Activated naive CD4-positive, alpha-beta T cell (primary cell): ENCODE measurements around the gene GPX3.

Source experiments
- DNase-seq, 4 experiments: peaks; one replicate each; lab custom pipeline; 2025; lab: John Stamatoyannopoulos, UW

GPX3 gene

DNA sequence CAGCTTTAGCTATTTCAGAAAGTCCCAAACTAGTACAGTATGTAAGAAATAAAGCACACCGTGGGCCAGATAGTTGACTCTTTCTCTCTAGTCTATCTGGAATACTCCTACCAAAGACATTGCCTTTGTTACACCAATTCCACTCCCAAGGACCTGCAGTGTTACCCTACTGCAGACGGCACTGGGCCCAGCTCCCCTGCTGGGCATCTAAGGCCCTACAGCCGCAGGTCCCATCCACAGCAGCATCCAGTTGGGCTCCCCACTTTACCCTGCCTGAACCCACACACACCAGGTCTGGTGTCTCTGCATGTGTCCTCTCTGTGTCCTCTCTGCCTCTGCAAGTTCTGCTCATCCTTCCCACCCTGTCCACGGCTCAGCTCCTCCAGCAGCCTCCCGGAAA lies 37.9 kb downstream of the GPX3 start:
- no peak for DNase-seq

DNA sequence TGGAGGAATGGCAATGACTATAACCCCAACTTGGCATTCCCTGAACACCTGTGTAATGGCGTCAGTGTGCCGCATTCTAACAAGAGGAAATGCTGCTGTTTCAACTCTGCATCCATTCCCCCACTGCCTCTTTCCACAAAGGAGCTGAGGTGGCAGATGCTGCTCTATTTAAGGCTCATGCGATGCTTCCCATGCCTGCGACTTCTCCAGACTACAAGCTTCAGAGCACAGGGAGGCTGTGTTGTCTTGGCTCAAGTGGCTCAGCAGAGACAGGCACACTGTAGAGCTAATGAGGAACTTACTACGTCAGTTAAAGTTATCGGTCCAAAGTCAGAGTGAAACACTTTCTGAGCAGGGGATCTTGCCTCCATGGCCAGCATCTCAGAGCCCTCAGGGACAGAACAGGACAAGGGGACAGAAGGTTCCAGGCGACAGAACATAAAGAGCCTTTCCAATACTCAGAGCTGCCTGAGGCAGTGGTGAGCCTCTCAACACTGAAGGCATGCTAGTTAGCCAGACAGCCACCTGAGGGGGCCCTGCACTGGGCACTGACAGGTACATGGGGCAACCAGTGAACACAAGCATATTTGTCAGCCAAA lies 38.6 kb downstream of the GPX3 start:
- no peak for DNase-seq

DNA sequence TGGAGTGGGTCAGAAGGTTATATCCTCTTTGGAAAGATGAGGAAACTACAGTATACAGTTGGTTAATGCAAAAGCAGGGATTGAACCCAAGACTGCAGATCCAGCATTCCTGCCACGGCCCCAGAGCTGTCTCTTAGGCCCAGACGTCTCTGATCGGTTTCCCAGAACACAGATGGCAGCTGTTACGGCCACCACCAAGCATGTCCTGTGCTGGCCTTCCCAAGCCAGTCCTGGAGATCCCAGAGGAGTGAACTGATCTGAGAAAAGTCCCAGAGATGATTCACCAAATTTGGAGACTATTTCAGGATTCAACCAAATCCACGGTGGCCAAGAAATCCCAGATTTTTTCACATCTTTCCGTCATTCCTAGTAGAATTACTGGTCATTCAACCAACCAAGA lies 40.4 kb downstream of the GPX3 start:
- DNase-seq = no peak

DNA sequence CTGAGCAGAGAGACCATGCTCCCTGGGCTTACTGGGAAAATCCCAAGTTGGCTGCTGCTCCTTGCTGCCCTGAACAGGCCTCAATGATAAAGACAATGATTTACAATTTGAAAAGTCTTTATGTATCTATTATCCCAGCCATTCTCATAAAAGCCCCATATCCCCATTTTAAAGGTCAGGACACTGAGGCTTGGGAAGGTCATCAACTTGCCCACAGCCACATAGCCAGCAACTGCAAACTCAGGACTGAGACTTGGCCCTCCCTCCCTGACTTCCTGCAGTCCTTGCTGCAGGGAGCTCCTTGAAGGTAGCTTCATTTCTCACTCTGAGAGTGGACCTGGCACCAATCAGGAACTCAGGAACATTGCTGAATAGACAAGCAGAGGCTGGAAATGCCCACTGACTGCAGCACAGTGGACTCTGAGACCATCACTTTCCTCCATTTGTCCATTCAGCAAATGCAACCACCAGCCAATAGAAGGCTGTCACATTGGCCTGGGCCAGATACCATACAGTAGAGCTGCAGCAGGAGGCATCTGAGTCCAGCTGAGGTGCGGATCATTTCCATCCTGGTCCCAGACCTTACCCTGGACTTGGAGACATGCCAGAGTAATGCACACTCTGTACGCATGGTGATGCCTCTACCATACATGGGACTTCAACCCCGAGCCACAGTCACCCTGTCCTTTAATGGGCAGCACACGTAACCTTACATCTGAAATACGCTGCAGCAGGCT lies 42.2 kb downstream of the GPX3 start:
- no peak for DNase-seq

DNA sequence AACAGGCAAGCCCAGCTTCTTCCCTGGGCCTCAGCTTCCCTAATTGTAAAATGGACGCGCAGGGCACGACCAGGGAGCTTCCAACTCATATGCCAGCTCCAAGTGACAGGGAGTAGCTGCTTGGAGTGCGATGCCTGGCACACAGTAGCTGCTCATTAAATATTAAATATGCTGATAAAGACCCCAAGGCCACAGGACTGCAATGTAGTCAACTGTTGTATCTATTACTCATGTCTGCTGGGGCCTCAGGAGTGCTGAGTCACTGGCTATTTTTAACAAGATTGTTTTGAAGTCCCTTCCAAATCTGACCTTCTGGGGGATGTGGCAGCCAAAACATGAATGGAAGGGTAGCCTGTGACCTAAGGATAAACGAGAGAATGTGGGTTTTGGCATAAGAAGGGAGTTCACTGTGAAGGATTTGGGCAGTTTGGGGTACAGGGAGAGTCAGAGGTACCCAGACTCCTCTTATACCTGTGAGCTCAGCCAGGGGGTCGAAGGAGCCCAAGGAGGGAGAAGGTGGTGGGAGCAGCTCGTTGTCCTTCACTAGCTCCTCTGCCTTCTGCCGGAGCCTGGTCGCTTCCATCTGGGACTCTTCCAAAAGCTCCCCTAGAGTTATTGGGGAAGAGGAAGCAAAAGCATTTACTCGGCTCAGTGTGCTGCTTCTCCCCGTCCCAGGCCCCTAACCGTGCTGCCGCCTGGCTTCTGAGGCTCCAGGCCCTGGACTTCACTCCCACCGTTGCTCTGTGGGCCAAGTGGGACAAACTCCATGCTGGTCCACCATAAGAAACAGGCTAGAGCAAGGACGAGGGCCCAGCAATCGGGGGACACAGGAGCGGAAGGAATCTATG lies 43.0 kb downstream of the GPX3 start:
- no peak for DNase-seq

DNA sequence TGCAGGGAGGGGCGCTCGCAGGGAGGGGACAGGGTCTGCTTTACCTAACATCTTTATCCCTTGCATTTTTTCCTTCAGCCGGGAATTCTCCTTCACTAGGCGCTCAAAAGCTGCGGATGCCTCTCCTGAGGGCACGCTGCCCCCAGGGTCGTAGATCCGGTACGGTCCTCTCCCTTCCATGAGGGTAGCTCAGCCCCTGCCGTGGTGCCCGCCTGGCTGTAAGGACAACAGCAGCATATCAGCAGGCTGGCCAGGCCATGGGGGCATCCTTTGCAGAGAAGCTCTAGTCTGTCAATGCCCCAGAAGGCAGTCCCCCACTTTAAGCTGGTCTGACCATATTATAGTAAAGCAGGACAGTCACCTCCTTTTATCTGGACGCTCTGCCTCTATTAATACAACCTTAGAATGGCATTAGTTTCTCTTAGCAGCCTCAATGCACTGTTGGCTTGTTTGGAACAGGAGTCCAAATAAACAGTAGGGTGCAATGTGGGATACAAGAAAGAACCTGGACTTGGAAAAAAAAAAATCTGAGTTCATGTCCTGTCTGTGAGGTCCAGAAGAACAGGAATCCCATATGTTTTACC lies 44.6 kb downstream of the GPX3 start:
- no peak for DNase-seq

DNA sequence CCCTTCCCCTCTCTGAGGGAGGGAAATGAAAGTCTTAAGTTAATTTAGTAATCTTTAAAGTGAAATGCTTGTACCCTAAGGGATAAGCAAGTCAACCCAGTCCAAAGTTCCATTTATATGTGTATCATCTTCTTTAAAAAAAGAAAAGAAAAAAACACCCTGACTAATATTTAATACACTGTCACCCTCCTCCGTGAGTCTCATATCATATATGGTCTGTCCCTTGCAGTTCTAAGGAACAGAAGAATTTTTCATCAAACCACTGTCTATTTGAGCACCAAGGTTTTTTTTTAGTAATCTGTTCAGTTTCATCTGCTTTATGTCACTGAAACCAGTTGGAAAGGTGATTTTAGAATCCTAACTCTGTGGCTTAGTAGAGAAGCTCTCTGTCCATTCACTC lies 45.2 kb downstream of the GPX3 start:
- no peak for DNase-seq

DNA sequence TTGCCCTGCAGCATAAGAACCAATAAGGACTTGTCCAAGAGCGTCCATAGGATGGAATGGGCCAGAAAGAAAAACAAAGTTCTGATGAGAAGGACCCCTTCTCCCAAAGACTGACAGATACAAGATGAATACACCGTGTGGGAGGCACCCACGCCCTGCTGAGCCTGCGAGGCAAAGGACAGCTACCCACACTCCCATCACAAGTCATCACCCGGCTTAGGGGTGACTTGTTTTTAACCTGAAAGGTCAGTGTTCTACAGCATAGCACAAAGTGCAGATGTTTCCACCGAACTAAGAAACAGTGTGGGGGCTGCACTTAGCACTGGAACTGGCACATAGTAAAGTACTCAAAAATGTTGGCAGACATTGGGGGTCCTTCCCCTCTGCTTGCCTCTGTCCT lies 46.5 kb downstream of the GPX3 start:
- DNase-seq = no peak

DNA sequence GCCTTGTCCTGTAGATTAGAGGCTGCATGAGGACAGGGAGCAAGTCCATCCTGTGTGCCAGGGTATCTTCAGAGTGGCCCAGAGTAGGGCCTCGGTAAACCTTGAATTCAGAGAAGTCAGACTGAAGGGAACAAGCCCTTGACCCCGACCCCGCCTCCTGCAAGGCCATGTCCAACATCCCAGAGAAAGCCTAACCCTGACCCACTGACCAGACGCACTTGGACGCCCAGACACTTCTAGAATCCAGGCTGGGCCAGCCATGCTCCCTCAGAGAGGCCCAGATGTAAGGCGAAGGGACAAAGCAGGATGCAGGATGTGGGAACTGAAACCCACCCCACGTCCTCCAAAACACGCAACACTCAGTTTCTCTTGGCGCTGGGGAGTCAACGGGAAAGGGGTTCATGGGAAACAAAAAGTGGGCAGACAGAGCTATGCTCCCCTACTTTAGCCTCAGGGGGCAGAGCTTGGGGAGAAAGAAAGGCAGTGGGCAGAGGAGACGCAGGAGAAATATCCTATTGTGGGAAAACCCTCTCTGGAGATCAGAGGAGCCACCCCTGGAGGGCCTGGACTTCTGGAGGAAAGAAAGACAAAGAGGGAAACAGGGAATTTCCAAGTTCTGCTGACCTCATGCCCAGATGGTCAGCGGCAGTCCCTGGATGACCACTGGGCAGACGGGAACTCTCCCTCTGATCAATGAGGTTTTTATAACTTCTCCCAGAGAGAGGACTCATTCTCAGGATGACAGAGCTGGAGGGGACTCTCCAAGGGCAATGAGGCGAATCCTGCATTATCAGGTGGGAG lies 47.4 kb downstream of the GPX3 start:
- no peak for DNase-seq

DNA sequence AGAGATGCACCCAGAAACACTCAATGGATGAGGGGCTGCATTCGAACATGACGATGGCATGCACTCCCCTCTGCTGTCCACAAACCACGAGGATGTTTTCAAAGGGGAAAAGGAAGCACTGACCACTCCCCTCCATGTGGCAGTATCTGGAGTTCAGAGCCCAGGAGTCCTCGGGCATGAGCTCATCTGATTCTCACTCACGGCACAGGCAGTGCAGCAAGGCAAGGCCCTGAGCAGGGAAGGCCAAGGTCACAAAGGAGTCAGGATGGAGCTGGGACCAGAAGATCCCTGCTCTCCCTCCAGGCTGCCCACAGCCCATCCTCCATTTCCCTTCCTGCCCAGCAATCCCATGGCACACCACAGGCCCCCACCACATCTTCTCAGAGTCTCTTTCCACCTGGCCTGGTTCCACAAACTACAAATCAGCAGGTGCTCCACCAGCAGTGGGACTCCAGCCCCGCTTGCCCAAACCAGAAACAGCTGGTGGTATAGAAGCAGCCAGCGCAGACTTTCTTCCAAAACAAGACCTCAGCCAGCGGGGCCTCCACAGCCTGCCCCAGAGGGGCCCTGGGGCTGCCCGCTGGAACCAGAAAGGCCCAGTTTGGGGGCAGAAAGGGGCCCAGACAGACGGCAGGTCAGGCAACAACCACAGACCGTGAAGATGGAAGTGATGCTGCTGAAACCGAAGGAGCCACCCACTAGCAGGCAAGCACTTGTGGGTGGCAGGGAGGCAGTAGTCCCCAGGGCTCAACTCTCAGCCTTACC lies 48.2 kb downstream of the GPX3 start:
- no peak for DNase-seq

DNA sequence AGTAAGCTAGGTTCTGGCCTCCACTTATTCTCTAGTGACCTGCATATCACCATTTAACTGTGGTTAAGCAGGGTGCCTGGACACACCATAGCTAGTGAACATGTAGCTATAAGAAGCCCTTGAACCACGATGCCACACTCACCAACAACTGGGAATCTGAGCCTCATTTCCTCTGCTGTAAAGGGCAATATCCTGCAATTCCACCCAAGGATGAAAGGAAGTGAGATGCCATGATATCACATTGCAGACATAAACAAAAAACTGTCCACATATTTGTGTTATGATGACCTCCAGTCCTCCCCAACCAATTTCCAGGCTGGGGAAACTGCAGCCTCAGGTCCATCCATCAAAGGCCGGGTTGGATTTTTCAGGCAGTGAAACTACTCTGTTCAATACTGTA lies 50.1 kb downstream of the GPX3 start:
- no peak for DNase-seq

DNA sequence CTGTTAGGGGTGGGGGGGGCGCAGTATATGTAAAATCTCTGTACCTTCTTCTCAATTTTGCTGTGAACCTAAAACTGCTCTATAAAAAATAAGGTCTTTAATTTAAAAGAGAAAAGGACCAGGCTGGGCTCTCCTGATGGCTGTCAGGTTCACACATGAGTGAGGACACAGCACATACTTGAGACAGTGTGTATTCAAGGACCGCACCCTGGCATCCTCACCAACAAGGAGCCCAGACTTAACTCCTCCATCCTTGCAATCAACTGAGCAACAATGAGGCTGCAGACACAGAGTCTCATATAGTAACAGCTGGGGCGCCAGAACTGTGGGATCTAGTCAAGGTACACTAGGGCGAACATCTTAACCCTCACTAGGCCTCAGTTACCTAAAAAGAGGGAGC lies 50.6 kb downstream of the GPX3 start:
- DNase-seq = no peak

DNA sequence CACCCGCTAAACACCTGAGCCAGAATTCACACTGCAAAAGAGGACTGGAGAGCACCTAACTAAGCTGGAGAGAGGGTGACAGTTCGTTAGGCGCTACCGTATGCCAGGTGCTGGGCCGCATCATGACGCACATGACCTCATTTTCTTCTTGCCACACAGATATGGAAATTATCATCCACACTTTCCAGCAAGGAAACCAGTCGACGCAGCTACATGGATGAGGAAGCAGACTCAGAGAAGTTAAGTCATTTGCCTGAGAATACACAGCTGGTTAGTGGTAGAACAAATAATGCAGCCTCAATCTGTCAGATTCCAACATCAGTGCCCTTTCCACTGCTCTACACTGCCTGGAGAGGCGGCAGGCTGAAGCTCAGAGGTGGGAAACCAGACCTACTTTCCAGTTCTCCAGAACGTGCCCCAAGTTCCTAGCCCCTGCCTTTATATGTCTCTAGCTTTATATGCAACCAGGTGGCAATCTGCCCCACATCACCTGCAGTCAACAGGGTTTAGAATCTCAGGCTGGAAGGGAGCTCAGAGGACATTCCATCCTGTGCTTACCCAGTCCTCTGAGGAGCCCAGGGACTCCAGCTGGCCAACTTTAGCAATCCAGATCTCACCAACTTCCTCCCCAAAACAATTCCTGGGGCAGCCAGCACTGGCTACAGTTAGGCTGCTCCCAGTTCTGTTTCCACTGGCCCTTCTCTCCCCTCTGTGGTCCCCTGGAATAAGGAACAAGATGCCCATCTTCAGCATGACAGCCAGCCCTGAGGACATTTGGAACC lies 51.6 kb downstream of the GPX3 start:
- DNase-seq = no peak

DNA sequence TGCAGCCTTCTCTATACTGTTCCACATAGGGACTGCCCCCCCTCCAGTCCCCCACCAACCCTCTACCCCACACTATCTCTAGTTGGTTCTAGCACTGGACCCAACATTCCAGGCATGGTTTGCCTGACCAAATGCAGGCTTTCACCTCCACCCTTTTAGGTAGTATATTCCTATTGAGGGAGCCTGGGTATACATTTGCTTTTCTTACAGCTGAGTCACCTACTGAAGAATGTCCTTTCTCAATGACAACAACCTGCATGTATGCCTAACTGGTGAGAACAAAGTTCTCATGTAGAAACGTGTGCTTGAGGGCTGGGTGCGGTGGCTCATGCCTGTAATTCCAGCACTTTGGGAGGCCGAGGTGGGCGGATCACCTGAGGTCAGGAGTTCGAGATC lies 52.2 kb downstream of the GPX3 start:
- no peak for DNase-seq

DNA sequence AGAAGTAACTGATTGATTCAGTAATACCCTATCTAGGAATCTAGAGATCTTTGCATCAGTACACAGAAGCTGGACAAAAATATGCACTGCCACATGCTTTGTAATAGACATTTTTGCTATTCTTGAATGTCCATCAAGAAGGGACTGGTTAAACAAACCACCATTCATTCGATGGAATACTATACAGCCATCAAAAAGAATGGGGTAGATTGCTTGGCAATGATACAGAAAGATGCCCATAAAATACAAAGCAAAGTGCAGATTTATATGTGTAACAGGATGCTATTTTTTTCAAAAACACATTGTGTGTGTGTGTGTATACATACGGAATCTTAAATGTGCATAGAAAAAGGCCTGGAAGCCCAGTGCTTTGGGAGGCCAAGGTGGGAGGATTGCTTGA lies 52.9 kb downstream of the GPX3 start:
- no peak for DNase-seq

DNA sequence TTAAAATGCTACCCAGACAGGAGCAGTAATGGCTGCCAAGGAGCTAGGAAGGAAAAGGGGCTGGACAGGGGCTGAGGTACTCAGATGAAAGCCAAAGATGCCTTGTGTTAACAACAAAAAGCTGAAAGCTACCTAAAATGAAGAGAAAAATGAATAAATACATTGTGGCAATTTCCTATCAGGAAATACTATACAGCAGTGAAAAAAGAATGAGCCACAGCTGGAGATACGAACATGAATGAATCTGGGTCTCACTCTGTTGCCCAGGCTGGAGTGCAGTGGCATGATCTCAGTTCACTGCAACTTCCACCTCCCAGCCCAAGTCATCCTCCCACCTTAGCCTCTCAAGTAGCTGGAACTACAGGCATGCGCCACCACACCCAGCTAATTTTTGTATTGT lies 54.2 kb downstream of the GPX3 start:
- no peak for DNase-seq

DNA sequence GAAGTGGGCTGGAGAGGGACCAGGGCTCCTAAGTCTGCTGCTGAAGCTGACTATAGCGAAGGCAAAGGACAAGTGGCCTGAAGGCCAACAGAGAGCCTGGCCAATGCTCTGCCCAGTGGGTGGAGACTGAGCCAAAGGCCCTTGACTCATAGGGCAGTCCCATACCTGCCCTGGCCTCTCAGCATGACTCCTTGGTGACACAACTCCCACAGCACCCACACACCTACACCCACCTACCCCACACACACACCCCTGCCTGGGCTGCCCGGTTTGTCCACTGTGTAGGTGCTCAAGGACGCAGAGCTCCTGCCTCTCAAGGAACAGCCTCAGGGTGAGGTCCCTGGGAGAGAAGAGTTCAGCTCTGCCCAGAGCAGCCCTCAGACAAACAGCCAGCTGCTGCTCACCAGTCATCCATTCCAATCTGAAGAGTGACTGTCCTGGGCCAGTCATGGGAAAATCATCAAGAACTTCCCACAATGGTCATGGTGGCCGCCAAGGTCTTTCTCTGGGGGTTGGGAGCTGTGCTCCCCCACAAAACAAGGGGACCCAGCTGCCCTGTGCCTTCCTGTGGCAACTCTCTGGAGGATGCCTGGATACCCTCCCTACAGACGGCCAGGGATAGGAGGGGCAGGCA lies 55.4 kb downstream of the GPX3 start:
- no peak for DNase-seq

DNA sequence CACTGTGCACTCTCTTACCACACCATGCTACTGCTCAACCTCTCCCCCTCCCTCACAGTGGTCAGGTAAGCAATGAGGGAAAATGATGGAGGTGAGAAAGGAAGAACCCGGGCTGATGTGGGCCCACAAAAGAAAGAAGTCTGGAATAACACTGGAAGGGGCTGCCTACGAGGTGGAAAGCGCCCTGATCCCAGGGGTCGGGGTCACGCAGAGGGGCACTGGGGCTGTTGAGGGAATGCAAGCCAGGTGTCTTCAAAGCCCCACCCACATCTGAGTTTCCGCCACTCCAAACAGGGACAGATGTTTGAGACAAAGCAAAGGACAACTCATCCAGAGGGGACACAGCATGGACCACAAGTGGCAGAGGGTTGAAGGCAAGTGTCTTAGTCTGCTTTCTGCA lies 56.2 kb downstream of the GPX3 start:
- DNase-seq = no peak

DNA sequence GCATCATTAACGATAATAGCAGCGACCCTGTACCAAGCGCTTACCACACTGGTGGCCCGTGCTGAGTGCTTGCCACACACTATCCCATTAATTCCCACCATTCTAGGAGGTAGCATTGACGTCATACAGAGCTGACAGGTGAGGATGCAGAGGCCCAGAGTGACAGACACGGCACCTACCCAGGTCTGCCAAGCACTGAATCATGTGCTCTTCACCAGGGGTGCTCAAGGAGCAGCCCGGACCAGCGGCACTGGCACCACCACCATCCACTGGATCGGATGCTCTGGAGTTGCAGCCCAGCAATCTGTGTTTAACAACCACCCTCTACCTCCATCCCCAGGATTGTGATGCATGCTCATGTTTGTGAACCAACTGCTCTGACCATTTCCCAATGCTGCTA lies 57.0 kb downstream of the GPX3 start:
- no peak for DNase-seq

DNA sequence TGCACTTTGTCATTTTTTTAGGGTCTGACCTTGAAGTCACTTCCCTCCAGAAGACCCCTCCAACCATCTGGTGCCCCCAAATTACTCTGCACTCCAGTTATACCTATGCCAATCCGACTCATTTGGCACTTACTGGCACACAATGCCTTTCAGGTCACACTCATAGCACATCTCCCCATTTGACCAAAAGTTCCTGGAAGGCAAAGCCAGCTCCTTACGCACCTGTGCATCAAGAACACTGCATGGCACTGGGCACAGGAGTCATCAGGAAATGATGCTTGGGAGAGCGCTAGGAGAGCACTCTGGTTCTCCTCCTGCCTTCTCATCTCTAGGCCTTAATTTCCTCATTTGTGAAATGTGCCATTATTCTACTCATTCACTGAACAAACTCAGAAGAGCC lies 57.6 kb downstream of the GPX3 start:
- DNase-seq = no peak
